Tibial nerve (tissue), 4 donors: Measurements from ENCODE around the gene TMEM53. TPM values are rescaled to one million over a fixed set of nuclear protein-coding genes. Genes with fewer than 3 reads are reported as not detected.

Experiments used
- DNase-seq, 2 donors: peaks; one replicate each; pipeline ENCODE4 v3.0.0-alpha.2; 2019; ENCODE audit warnings: low spot score in 2 of 2
- H3K27ac ChIP-seq, 4 donors: fragments of 200-600 bp; sonication (generic) in 3 of 4; one replicate each; pipeline ENCODE4 v1.5.1; 2017 to 2019; ENCODE audit warnings: mild to moderate bottlenecking in 1 of 4
- H3K27me3 ChIP-seq, 2 donors: fragments of 200-600 bp; sonication (generic) in 1 of 2; one replicate each; pipeline versions ENCODE4 v1.5.1 to v1.6.0; 2017 to 2019
- H3K36me3 ChIP-seq, 3 donors: fragments of 200-600 bp; sonication (generic); one replicate each; pipeline ENCODE4 v1.5.1; 2018 to 2019
- H3K4me1 ChIP-seq, 4 donors: fragments of 200-600 bp; sonication (generic) in 3 of 4; one replicate each; pipeline ENCODE4 v1.5.1; 2017 to 2019
- H3K4me3 ChIP-seq, 4 donors: fragments of 200-600 bp; sonication (generic) in 3 of 4; one replicate each; pipeline ENCODE4 v1.5.1; 2017 to 2019; ENCODE audit warnings: mild to moderate bottlenecking in 1 of 4, moderate library complexity in 1 of 4
- H3K9me3 ChIP-seq, 4 donors: fragments of 200-600 bp; sonication (generic) in 3 of 4; one replicate each; pipeline ENCODE4 v1.5.1; 2017 to 2019
- EP300 ChIP-seq, 2 donors: sonication (generic); formaldehyde crosslinking; IDR thresholded peaks; one replicate each; pipeline ENCODE4 v1.6.1; 2017; ENCODE audit warnings: antibody characterized with exemption in 2 of 2, mild to moderate bottlenecking in 1 of 2
- POLR2A ChIP-seq, 2 donors: fragments of 450-650 bp; IDR thresholded peaks; one replicate each; pipeline ENCODE4 v1.6.1; 2017; ENCODE audit warnings: antibody characterized with exemption in 2 of 2, mild to moderate bottlenecking in 2 of 2, moderate library complexity in 2 of 2
- WGBS, 2 donors: methylation state at CpG; one replicate each; pipeline ENCODE4 v1.1.5; 2018; 5-methylcytosine and 5-hydroxymethylcytosine counted together
- total RNA-seq, 4 donors: library from RNA; depleted of rRNA; stranded (reverse); fragments of >200 nt; gene quantifications; one replicate each; pipeline ENCODE4 v1.1.0, GENCODE V29; 2016
- TF ChIP-seq, protein P1 (sequence below), 5 experiments: fragments of 200-600 bp in 3 of 5; fragments of 450-650 bp in 2 of 5; sonication (generic) in 3 of 5; IDR thresholded peaks; one replicate each; pipeline ENCODE4 v1.5.1; 2016 to 2019; ENCODE audit warnings: antibody characterized with exemption in 5 of 5, mild to moderate bottlenecking in 3 of 5, moderate library complexity in 2 of 5

TMEM53 gene
- total RNA-seq, 4 donors from 2014 or later: 7.2 to 10.5 (median 9.5) TPM

DNA sequence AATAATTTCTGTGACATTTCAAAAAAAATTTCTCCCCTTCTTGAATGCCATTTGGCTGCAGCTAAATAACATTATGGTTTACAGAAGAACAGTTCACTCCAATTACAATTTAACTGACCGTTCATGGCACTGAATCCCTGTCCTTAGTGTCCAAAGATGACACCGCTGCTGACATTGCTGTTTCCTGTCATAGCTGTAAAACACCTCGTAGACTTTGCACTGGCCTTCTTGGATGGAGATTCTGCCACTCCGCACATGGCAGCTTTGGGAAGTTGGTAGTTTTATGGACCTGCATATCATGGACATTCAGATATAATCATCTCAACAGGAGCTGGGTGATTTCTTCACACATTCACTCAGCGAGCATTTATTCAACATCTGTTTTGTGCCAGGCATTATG, 5.2 kb upstream of the TMEM53 start:
- 85% methylated on average over 5 of the region's 5 CpGs for WGBS, 2 donors
- no peaks in the 10 kb centered on the region for H3K9me3 ChIP-seq
- peaks cover 0 to 45% (median 19%) of the 10 kb centered on the region in 4 donors for H3K4me1 ChIP-seq
- no peak for DNase-seq
- no peaks in the 10 kb centered on the region for H3K27me3 ChIP-seq
- no peak overlapping the region for H3K27ac ChIP-seq
- TF ChIP-seq EP300 (IDR thresholded peaks at IDR 0.05) (no peak), POLR2A (IDR thresholded peaks at IDR 0.05) (no peak)
- TF ChIP-seq, protein P1, sequence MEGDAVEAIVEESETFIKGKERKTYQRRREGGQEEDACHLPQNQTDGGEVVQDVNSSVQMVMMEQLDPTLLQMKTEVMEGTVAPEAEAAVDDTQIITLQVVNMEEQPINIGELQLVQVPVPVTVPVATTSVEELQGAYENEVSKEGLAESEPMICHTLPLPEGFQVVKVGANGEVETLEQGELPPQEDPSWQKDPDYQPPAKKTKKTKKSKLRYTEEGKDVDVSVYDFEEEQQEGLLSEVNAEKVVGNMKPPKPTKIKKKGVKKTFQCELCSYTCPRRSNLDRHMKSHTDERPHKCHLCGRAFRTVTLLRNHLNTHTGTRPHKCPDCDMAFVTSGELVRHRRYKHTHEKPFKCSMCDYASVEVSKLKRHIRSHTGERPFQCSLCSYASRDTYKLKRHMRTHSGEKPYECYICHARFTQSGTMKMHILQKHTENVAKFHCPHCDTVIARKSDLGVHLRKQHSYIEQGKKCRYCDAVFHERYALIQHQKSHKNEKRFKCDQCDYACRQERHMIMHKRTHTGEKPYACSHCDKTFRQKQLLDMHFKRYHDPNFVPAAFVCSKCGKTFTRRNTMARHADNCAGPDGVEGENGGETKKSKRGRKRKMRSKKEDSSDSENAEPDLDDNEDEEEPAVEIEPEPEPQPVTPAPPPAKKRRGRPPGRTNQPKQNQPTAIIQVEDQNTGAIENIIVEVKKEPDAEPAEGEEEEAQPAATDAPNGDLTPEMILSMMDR (IDR thresholded peaks at IDR 0.05): no peak
- no peaks in the 10 kb centered on the region for H3K36me3 ChIP-seq
- H3K4me3 ChIP-seq: no peak overlapping the region

DNA sequence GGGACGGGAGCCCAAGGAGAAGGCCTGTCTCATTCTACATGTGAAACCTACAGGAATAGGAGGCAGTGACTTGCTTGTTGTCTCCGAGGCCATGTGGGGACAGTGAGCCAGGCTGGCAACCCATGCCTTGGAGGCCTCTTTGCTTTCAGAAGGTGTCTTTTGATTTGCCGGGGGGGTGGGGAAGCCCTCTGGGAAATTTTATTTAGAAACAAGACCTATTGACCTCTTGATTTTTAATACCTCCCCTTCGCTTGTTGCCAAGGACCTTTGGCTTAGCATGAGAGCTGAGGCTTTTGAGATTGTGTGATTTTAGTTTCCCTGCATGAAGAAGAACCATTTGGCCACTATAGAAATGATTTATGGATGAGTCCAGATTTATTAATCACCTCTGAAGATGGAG, 4.3 kb upstream of the TMEM53 start:
- no peak for DNase-seq
- H3K36me3 ChIP-seq: no peaks in the 10 kb centered on the region
- no peaks in the 10 kb centered on the region for H3K27me3 ChIP-seq
- WGBS, 2 donors: 59 to 61% methylated on average over 4 of the region's 4 CpGs
- TF ChIP-seq POLR2A (IDR thresholded peaks at IDR 0.05) (no peak), EP300 (IDR thresholded peaks at IDR 0.05) (no peak)
- TF ChIP-seq, protein P1 (IDR thresholded peaks at IDR 0.05): no peak
- no peak overlapping the region for H3K27ac ChIP-seq
- H3K4me3 ChIP-seq: no peak overlapping the region
- no peaks in the 10 kb centered on the region for H3K9me3 ChIP-seq
- peaks cover 0 to 45% (median 19%) of the 10 kb centered on the region in 4 donors for H3K4me1 ChIP-seq

DNA sequence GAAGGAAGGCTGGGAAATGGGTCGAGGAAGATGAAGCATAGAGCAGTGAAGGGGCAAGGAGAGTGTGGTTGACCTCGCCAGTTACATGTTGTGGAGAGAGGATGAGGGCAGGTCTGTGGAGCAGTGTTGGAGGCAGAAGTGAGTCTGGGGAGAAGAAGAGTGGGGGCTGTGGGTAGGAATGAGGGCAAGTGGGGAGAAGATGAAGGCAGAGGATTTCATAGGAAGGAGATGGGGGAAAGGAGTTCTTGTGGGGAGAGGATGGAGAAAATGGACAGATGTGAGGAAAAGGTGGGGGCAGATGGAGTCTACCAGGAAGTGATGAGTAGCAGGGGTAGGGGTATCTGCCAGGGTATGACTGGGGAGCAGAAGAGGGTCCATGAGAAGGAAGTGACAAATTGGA, 3.8 kb upstream of the TMEM53 start:
- 84 to 89% methylated on average over 2 of the region's 2 CpGs for WGBS, 2 donors
- DNase-seq: no peak
- TF ChIP-seq, protein P1 (IDR thresholded peaks at IDR 0.05): no peak
- no peak for TF ChIP-seq POLR2A (IDR thresholded peaks at IDR 0.05)
- no peak for TF ChIP-seq EP300 (IDR thresholded peaks at IDR 0.05)

DNA sequence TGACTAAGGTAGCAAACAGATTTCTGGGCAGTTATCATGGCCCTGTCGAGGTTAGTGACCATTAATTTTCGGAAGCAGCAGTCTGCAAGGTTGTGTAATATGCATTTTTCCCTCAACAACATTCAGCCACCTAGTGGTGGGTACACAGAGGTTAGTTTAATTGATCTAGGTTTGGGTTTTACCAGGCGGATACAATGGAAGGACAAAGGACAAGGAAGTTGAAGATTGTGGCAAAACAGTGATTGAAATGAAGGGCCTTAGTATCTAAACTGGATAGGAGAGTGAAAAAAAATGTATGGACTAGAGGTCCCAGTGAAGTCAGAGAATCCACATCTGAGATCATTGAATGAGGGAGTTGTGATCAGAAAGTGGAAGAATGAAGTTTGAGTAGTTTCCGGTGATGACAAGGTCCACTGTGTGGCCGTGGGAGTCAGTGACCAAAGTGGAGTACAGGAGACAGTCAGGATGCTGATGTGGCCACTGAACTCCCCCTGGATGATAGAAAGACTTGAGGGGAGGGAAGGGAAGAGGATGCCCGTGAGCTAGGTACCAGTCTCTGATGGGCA, 3.0 kb upstream of the TMEM53 start:
- Histone ChIP-seq H3K4me1 (peaks cover 0 to 59% (median 28%) of the 10 kb centered on the region in 4 donors), H3K4me3 (no peak overlapping the region), H3K27me3 (no peaks in the 10 kb centered on the region), H3K27ac (peak overlapping the region in 3 of 4 donors; percentile 68 to 97 (median 93)), H3K9me3 (no peaks in the 10 kb centered on the region), H3K36me3 (no peaks in the 10 kb centered on the region)
- TF ChIP-seq, protein P1 (IDR thresholded peaks at IDR 0.05): peak in 2 of 5 experiments; percentile 32 to 54
- TF ChIP-seq EP300 (IDR thresholded peaks at IDR 0.05) (no peak), POLR2A (IDR thresholded peaks at IDR 0.05) (no peak)
- no peak for DNase-seq
- 65 to 70% methylated on average over 6 of the region's 6 CpGs for WGBS, 2 donors

More for the DNA sequence above, 3.8 kb upstream of the TMEM53 start:
- Histone ChIP-seq H3K4me1 (peaks cover 0 to 50% (median 22%) of the 10 kb centered on the region in 4 donors), H3K4me3 (no peak overlapping the region), H3K27ac (no peak overlapping the region), H3K9me3 (no peaks in the 10 kb centered on the region), H3K36me3 (no peaks in the 10 kb centered on the region), H3K27me3 (no peaks in the 10 kb centered on the region)

DNA sequence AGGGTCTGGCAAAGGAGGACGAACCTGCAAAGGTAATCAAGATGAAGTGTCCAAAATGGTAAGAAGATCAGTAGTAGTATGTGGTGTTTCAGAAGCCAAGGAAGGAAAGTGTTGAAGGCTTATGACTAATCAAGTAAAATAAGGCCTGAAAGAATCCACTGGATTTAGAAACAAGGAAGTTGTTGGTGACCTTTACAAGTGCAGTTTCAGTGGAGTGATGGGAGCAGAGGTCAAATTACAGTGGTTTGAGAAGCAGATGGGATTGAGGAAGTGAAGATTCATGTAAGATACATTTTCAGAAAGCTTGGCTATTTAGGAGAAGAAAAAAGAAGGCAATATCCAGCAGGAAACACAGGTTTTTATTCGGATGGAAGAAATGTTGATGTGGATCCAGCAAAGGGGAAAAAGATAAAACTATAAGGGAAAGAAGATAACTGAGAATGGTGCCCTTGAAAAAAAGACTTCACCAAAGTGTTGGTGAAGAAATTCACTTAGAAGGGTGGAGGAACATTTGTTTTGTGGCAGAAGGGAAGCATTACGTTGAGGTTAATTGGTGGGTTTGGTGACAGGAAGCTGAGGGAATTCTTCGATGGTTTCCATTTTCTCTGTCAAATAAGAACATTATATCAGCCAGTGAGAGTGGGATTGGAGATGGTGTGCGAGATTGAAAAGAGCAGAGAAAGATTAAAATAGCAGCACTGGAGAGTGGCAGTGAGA, 2.4 kb upstream of the TMEM53 start:
- WGBS, 2 donors: 71 to 73% methylated on average over 5 of the region's 5 CpGs
- no peaks in the 10 kb centered on the region for H3K36me3 ChIP-seq
- no peaks in the 10 kb centered on the region for H3K27me3 ChIP-seq
- no peaks in the 10 kb centered on the region for H3K9me3 ChIP-seq
- TF ChIP-seq POLR2A (IDR thresholded peaks at IDR 0.05): no peak
- TF ChIP-seq EP300 (IDR thresholded peaks at IDR 0.05): peak in 1 of 2 donors; percentile 52
- no peak overlapping the region for H3K4me3 ChIP-seq
- H3K4me1 ChIP-seq: peaks cover 0 to 65% (median 31%) of the 10 kb centered on the region in 4 donors
- peak overlapping the region in 3 of 4 donors; percentile 68 to 97 (median 93) for H3K27ac ChIP-seq
- no peak for DNase-seq
